GM12878 (cell line): ENCODE results near the gene PRAC2. TPM values are rescaled to one million over a fixed set of nuclear protein-coding genes. Genes with fewer than 3 reads are reported as not detected.

ENCODE experiments used
- ATAC-seq: fragments of 200-7000 bp; cut with Tn5 transposase; 3 replicates; pipeline ENCODE4 v1.9.1; 2020; ENCODE audit warnings: mild to moderate bottlenecking, moderate library complexity
- BruUV-seq: library from RNA; stranded (reverse); fragments of 400-500 nt; replicated peaks from 2 replicates; lab custom pipeline; 2021; lab: Mats Ljungman, UMichigan
- CTCF ChIA-PET: fragments of 300-600 bp; sonication (Branson Sonifier 250); formaldehyde crosslinking; extraction: SDS; loops from one replicate; lab custom pipeline; 2021; ENCODE audit warnings: inconsistent platforms; lab: Yijun Ruan, JAX
- POLR2A ChIA-PET: fragments of 350-600 bp; formaldehyde crosslinking; extraction: SDS; loops from one replicate; lab custom pipeline; 2021; ENCODE audit warnings: inconsistent platforms; lab: Charles Lee
- RAD21 ChIA-PET: fragments of 300-600 bp; sonication (Branson Sonifier 250); formaldehyde crosslinking; loops from one replicate; lab custom pipeline; 2023; ENCODE audit warnings: antibody characterized with exemption; ENCODE audit not compliant: unreplicated experiment; lab: Charles Lee
- SMC1A ChIA-PET: fragments of 300-600 bp; sonication (Branson Sonifier 250); formaldehyde crosslinking; loops from one replicate; lab custom pipeline; 2023; ENCODE audit not compliant: unreplicated experiment, uncharacterized antibody; lab: Charles Lee
- DNase-seq: peaks from one replicate; pipeline ENCODE4 v3.0.0-alpha.2; 2011; ENCODE audit warnings: low read depth, low spot score
- FAIRE-seq: peaks from 3 replicates; lab custom pipeline; 2011; peaks lifted over from hg19 to GRCh38; lab: Jason Lieb, UNC
- H2AFZ ChIP-seq: 2 replicates; pipeline ENCODE4 v1.6.0; 2011; ENCODE audit warnings: low read depth, low read length, control low read depth; ENCODE audit not compliant: control insufficient read depth
- H3K27ac ChIP-seq: 2 replicates; pipeline ENCODE4 v1.5.1; 2011; ENCODE audit warnings: control low read depth; ENCODE audit not compliant: control insufficient read depth, insufficient read depth
- H3K27me3 ChIP-seq, 2 experiments: replicated peaks in 1 of 2; 2 replicates each; pipeline versions ENCODE4 v1.6.0 to v1.6.1; 2011; ENCODE audit warnings: low read length in 1 of 2; ENCODE audit not compliant: control insufficient read depth in 2 of 2, insufficient read depth in 2 of 2
- H3K36me3 ChIP-seq, 2 experiments: 2 replicates each; pipeline ENCODE4 v1.5.1; 2011; ENCODE audit warnings: low read length in 1 of 2; ENCODE audit not compliant: control insufficient read depth in 2 of 2, insufficient read depth in 2 of 2
- H3K4me1 ChIP-seq: 2 replicates; pipeline ENCODE4 v1.6.1; 2011; ENCODE audit warnings: mild to moderate bottlenecking, low read length, moderate library complexity, mixed read lengths; ENCODE audit not compliant: control insufficient read depth, insufficient read depth
- H3K4me2 ChIP-seq: 2 replicates; pipeline ENCODE4 v1.6.0; 2011; ENCODE audit warnings: control low read depth; ENCODE audit not compliant: control insufficient read depth, insufficient read depth
- H3K4me3 ChIP-seq: fragments of 200-600 bp; sonication (generic); 2 replicates; pipeline ENCODE4 v1.5.1; 2016
- H3K79me2 ChIP-seq: 2 replicates; pipeline ENCODE4 v1.6.0; 2011; ENCODE audit warnings: low read length; ENCODE audit not compliant: control insufficient read depth, insufficient read depth
- H3K9ac ChIP-seq: 2 replicates; pipeline ENCODE4 v1.8.0; 2011; ENCODE audit warnings: low read length, control low read depth, mixed read lengths; ENCODE audit not compliant: control insufficient read depth, insufficient read depth
- H3K9me3 ChIP-seq: replicated peaks from 3 replicates; pipeline ENCODE4 v1.5.1; 2011; ENCODE audit warnings: mild to moderate bottlenecking, low read length; ENCODE audit not compliant: control insufficient read depth, insufficient read depth
- H4K20me1 ChIP-seq: 2 replicates; pipeline ENCODE4 v1.6.0; 2011; ENCODE audit not compliant: control insufficient read depth, insufficient read depth
- BRCA1 ChIP-seq: IDR thresholded peaks from 2 replicates; pipeline ENCODE4 v1.6.1; 2011; ENCODE audit warnings: low read depth, low read length, improper control_type of control experiment
- ESRRA ChIP-seq: IDR thresholded peaks from 2 replicates; pipeline ENCODE4 v1.6.1; 2012; ENCODE audit warnings: mild to moderate bottlenecking, low read length, improper control_type of control experiment
- KLF5 ChIP-seq: fragments of 450-650 bp; IDR thresholded peaks from 2 replicates; pipeline ENCODE4 v1.6.1; 2014; ENCODE audit warnings: mild to moderate bottlenecking; ENCODE audit not compliant: partially characterized antibody
- NBN ChIP-seq: fragments of 450-650 bp; IDR thresholded peaks from 2 replicates; pipeline ENCODE4 v1.6.1; 2016
- NFYA ChIP-seq: IDR thresholded peaks from 2 replicates; pipeline ENCODE4 v1.6.1; 2011; ENCODE audit warnings: low read depth, mild to moderate bottlenecking, low read length, improper control_type of control experiment, borderline replicate concordance
- SPI1 ChIP-seq: IDR thresholded peaks from 2 replicates; pipeline ENCODE4 v1.6.1; 2011; ENCODE audit warnings: low read depth, mild to moderate bottlenecking, low read length, moderate library complexity, borderline replicate concordance; ENCODE audit not compliant: insufficient read depth
- TAF1 ChIP-seq: IDR thresholded peaks from 2 replicates; pipeline ENCODE4 v1.6.1; 2011; ENCODE audit warnings: mild to moderate bottlenecking, low read depth, low read length, borderline replicate concordance
- WGBS: methylation state at CpG from one replicate; pipeline ENCODE4 v1.1.6; 2016; ENCODE audit warnings: low lambda C conversion rate; ENCODE audit not compliant: insufficient replicate concordance, insufficient coverage; ENCODE audit errors: missing lambda C conversion rate; 5-methylcytosine and 5-hydroxymethylcytosine counted together
- in situ Hi-C: fragments of 300-500 bp; cut with MboI; formaldehyde crosslinking; loops from 9 replicates; pipeline ENCODE4 v1.14.3; 2018; ENCODE audit warnings: mixed read lengths
- intact Hi-C: fragments of 100-400 bp; cut with micrococcal nuclease; formaldehyde crosslinking; loops from one replicate; pipeline ENCODE4 v1.14.2; 2022; ENCODE audit not compliant: unreplicated experiment
- polyA plus RNA-seq, 11 experiments: library from polyadenylated mRNA; depleted of rRNA in 4 of 11; unstranded in 6 of 11; stranded (reverse) in 5 of 11; fragments of >200 nt; fragmentation: Nextera tagmentation in 4 of 11; fragmentation: Illumina TruSeq in 1 of 11; extraction: Ambion mirVana in 4 of 11; extraction: Trizol in 1 of 11; gene quantifications; 1 replicate in 1 of 11; 2 replicates in 10 of 11; pipeline versions ENCODE4 v1.2.1 to v1.2.3, GENCODE V29; 2011 to 2016; ENCODE audit warnings: inconsistent platforms in 2 of 11, missing spikeins in 2 of 11, low read depth in 1 of 11
- total RNA-seq, 4 experiments: library from RNA; depleted of rRNA in 3 of 4; stranded (reverse); fragments of >200 nt in 3 of 4; fragmentation: Illumina TruSeq in 1 of 4; extraction: Trizol in 1 of 4; gene quantifications; 2 replicates each; pipeline versions ENCODE4 v1.2.1 to v1.2.3, GENCODE V29; 2013 to 2021
- TF ChIP-seq, protein P1 (sequence below): IDR thresholded peaks from 2 replicates; pipeline ENCODE4 v1.6.1; 2011; ENCODE audit warnings: borderline replicate concordance, low read depth, mild to moderate bottlenecking, moderate library complexity, low read length; ENCODE audit not compliant: insufficient read depth, poor library complexity, severe bottlenecking
- TF ChIP-seq, protein P2 (sequence below): IDR thresholded peaks from 2 replicates; pipeline ENCODE4 v1.6.1; 2011; ENCODE audit warnings: borderline replicate concordance, low read depth, mild to moderate bottlenecking, moderate library complexity, mixed read lengths, low read length; ENCODE audit not compliant: insufficient read depth; ENCODE audit errors: extremely low read length
- TF ChIP-seq, protein P3 (sequence below): fragments of 450-650 bp; IDR thresholded peaks from 2 replicates; pipeline ENCODE4 v1.6.1; 2017; ENCODE audit warnings: low read depth, mild to moderate bottlenecking, moderate library complexity
- TF ChIP-seq, protein P4 (sequence below): fragments of 450-650 bp; IDR thresholded peaks from 2 replicates; pipeline ENCODE4 v1.6.1; 2018; ENCODE audit warnings: borderline replicate concordance, mild to moderate bottlenecking; ENCODE audit not compliant: partially characterized antibody
- TF ChIP-seq, protein P5 (sequence below): fragments of 450-650 bp; IDR thresholded peaks from 2 replicates; pipeline ENCODE4 v1.6.1; 2017; ENCODE audit warnings: antibody characterized with exemption, mild to moderate bottlenecking, moderate library complexity

Gene PRAC2
- total and polyA plus RNA-seq, 10 of the 15 experiments (the other 5 are each of a cell fraction or from before 2014, with no cell fraction given): 0.31 TPM; not detected in 9

DNA sequence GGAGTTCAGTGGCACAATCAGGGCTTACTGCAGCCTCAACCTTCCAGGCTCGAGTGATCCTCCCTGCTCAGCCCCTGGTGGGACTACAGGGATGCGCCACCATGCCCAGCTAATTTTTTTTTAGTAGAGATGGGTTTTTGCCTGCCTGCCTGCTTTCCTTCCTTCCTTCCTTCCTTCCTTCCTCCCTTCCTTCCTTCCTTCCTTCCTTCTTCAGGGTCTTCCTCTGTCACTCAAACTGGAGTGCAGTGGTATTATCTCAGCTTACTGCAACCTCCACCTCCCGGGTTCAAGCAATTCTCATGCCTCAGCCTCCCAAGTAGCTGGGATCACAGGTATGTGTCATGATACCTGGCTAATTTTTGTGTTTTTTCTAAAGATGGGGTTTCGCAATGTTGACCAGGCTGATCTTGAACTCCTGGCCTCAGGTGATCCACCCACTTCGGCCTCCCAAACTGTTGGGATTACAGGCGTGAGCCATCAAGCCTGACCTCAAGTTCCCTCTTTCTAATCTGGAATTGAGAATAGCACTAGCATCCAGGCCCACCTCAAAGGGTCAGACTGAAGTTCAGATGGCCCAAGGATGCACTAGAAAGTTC lies 45.9 kb upstream of the PRAC2 start:
- no peak for ATAC-seq
- H3K4me2 ChIP-seq: no peak overlapping the region
- no peak overlapping the region for H3K9ac ChIP-seq
- no peaks in the 10 kb centered on the region for H4K20me1 ChIP-seq
- intact Hi-C loops (loop anchor here (1.0 kb wide), 1 partner anchor 202 kb away; no protein-coding TSS in a partner anchor), in situ Hi-C loops (loop anchor here (5.0 kb wide), 1 partner anchor 205 kb away; no protein-coding TSS in a partner anchor)
- no TSS peak for BruUV-seq
- H2AFZ ChIP-seq: no peak overlapping the region
- CTCF ChIA-PET: interaction anchor here (0.6 to 10.0 kb wide), 14 partner anchors 10 to 294 kb away, joined by 3 to 271 read pairs (median 5); no protein-coding TSS in a partner anchor
- H3K4me3 ChIP-seq: no peak overlapping the region
- DNase-seq: no peak
- POLR2A ChIA-PET: no interaction called here
- SMC1A ChIA-PET: interaction anchor here (0.7 to 5.5 kb wide), 3 partner anchors 92 to 204 kb away, joined by 3 to 77 read pairs (median 4); no protein-coding TSS in a partner anchor
- H3K27me3 ChIP-seq: no peaks in the 10 kb centered on the region; a peak in 1 of 4 replicates
- FAIRE-seq: no peak
- H3K36me3 ChIP-seq: no peaks in the 10 kb centered on the region
- WGBS: 64% methylated on average over 6 of the region's 6 CpGs
- RAD21 ChIA-PET: interaction anchor here (1.1 to 5.3 kb wide), 3 partner anchors 28 to 230 kb away, joined by 3 to 93 read pairs (median 4); no protein-coding TSS in a partner anchor
- no peaks in the 10 kb centered on the region for H3K79me2 ChIP-seq
- H3K27ac ChIP-seq: no peak overlapping the region
- no peaks in the 10 kb centered on the region for H3K9me3 ChIP-seq
- 0 out of 2 replicates have a peak, but pooled peaks cover 2% of the 10 kb centered on the region for H3K4me1 ChIP-seq
- TF ChIP-seq NFYA (no peak), BRCA1 (no peak), SPI1 (no peak), TAF1 (no peak), ESRRA (no peak), KLF5 (no peak), NBN (no peak)
- TF ChIP-seq, protein P1, sequence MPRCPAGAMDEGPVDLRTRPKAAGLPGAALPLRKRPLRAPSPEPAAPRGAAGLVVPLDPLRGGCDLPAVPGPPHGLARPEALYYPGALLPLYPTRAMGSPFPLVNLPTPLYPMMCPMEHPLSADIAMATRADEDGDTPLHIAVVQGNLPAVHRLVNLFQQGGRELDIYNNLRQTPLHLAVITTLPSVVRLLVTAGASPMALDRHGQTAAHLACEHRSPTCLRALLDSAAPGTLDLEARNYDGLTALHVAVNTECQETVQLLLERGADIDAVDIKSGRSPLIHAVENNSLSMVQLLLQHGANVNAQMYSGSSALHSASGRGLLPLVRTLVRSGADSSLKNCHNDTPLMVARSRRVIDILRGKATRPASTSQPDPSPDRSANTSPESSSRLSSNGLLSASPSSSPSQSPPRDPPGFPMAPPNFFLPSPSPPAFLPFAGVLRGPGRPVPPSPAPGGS: no peak
- TF ChIP-seq, protein P2, sequence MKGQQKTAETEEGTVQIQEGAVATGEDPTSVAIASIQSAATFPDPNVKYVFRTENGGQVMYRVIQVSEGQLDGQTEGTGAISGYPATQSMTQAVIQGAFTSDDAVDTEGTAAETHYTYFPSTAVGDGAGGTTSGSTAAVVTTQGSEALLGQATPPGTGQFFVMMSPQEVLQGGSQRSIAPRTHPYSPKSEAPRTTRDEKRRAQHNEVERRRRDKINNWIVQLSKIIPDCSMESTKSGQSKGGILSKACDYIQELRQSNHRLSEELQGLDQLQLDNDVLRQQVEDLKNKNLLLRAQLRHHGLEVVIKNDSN: no peak
- TF ChIP-seq, protein P3, sequence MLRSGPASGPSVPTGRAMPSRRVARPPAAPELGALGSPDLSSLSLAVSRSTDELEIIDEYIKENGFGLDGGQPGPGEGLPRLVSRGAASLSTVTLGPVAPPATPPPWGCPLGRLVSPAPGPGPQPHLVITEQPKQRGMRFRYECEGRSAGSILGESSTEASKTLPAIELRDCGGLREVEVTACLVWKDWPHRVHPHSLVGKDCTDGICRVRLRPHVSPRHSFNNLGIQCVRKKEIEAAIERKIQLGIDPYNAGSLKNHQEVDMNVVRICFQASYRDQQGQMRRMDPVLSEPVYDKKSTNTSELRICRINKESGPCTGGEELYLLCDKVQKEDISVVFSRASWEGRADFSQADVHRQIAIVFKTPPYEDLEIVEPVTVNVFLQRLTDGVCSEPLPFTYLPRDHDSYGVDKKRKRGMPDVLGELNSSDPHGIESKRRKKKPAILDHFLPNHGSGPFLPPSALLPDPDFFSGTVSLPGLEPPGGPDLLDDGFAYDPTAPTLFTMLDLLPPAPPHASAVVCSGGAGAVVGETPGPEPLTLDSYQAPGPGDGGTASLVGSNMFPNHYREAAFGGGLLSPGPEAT: no peak
- TF ChIP-seq, protein P4, sequence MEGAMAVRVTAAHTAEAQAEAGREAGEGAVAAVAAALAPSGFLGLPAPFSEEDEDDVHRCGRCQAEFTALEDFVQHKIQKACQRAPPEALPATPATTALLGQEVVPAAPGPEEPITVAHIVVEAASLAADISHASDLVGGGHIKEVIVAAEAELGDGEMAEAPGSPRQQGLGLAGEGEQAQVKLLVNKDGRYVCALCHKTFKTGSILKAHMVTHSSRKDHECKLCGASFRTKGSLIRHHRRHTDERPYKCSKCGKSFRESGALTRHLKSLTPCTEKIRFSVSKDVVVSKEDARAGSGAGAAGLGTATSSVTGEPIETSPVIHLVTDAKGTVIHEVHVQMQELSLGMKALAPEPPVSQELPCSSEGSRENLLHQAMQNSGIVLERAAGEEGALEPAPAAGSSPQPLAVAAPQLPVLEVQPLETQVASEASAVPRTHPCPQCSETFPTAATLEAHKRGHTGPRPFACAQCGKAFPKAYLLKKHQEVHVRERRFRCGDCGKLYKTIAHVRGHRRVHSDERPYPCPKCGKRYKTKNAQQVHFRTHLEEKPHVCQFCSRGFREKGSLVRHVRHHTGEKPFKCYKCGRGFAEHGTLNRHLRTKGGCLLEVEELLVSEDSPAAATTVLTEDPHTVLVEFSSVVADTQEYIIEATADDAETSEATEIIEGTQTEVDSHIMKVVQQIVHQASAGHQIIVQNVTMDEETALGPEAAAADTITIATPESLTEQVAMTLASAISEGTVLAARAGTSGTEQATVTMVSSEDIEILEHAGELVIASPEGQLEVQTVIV: no peak
- TF ChIP-seq, protein P5, sequence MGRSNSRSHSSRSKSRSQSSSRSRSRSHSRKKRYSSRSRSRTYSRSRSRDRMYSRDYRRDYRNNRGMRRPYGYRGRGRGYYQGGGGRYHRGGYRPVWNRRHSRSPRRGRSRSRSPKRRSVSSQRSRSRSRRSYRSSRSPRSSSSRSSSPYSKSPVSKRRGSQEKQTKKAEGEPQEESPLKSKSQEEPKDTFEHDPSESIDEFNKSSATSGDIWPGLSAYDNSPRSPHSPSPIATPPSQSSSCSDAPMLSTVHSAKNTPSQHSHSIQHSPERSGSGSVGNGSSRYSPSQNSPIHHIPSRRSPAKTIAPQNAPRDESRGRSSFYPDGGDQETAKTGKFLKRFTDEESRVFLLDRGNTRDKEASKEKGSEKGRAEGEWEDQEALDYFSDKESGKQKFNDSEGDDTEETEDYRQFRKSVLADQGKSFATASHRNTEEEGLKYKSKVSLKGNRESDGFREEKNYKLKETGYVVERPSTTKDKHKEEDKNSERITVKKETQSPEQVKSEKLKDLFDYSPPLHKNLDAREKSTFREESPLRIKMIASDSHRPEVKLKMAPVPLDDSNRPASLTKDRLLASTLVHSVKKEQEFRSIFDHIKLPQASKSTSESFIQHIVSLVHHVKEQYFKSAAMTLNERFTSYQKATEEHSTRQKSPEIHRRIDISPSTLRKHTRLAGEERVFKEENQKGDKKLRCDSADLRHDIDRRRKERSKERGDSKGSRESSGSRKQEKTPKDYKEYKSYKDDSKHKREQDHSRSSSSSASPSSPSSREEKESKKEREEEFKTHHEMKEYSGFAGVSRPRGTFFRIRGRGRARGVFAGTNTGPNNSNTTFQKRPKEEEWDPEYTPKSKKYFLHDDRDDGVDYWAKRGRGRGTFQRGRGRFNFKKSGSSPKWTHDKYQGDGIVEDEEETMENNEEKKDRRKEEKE: no peak
